ENCODE data around the gene SENP1.
"Not testable (repeated sequence)": the region's sequence is repeated elsewhere in the genome, so short reads cannot be mapped to it uniquely, and the experiment has no call there.

Gene SENP1

DNA sequence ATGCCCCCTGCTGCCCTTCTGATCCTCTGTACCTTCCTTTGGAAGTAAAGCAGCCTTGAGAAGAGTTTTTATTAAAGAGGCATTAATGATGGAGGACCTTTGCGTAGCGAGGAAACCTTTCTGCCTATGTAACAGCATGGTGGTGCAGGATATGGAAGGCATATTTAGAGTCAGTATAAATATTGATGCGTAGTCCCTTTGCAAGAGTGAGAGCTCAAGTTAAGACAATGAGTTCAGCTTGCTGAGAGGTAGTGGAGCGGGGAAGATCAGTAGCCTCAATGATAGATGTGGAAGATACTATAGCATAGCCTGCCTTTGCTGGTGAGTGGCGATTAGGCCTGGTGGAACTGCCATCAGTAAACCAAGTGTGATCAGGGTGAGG, 5.4 kb upstream of the SENP1 start:
- not testable (repeated sequence) for DNase-seq (ENCODE audit: low spot score)

DNA sequence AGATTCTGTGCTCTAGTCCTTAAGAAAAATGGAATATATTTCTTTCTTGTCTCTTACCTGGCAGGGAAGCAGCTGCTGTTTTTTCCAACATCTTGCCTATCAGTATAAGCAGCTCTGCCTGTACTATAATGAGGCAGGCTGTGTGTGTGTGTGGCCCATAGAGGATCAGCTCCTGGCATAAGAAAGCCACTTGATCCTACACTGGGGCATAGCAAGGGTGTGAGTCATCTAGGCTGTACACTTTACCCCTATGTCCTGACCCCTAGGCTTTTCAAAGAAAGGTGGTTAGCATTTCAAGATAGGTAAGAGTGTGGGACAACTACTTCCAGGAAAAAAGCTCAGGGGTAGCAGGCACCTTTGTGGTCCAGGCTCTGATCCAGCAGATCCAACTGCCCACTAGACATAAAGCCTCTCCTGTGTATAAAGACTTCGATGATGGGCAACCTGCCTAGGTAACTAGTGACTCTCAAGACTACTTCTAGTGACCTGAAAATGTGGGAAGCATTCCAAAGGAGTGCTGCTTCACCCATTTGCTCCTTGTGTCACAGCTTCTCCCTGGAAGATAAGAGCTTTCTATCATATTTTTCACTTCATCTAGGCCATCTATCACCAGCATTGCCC, 4.9 kb upstream of the SENP1 start:
- no peak for DNase-seq (ENCODE audit: low spot score)

DNA sequence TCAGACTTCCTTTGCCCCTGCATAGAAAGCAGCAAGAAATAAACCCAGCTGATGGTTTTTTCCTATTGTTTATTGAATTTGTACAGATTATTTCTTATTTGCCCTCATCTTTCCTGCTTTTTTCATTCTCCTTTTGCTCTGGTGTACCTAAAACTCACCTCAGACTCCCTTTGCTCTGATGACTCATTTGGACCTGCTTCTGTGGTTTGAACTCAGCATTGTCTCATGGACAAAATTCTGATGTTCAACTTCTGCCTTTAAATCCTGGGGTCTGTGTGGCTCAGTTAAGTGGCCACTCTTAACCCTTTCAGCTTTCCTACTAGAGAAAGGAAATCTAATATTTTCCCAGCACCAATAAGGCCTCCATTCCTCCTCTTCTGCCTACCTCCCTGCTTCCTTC, 3.5 kb upstream of the SENP1 start:
- DNase-seq (ENCODE audit: low spot score): no peak

- DNase-seq (ENCODE audit: low spot score): no peak
These were observed 1.1 kb upstream of the SENP1 start for GRCh38 chr12:48106681-48107613.

DNA sequence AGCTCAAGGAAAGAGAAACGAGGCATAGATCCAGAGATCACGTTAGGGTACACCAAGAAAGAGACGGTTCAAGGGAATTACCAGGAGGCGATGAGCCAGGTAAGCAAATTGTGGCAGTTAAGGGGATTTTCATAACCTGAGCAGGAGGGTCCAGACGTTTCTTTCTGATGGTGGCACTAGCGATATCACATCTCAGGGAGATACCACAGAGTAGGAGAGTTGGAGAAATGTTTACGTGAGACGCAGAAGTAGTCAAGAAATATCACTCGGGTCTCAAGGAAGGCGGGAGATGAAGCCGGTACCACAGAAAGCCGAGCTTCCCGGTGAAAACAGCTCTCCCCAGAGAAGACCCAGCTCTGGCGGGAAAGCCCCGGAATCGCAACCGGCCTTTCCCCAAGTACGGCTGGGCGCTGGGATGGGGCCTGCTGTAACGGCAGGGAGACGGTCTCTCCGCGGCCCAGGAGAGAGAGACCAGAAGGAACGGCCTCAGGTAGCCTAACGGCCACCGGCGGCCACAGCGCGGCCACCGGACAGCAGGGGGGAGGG, 485 bp downstream of the SENP1 start:
- DNase-seq (ENCODE audit: low spot score): peak; percentile 21

- DNase-seq (ENCODE audit: low spot score): no peak
These were observed 1.3 kb downstream of the SENP1 start for GRCh38 chr12:48104531-48104930.

GRCh38 chr12:48092611-48093010, 13.3 kb downstream of the SENP1 start:
- DNase-seq (ENCODE audit: low spot score): no peak

GRCh38 chr12:48086327-48086726, 19.6 kb downstream of the SENP1 start:
- DNase-seq (ENCODE audit: low spot score): no peak

GRCh38 chr12:48084841-48085460, 20.9 kb downstream of the SENP1 start:
- DNase-seq (ENCODE audit: low spot score): no peak

DNA sequence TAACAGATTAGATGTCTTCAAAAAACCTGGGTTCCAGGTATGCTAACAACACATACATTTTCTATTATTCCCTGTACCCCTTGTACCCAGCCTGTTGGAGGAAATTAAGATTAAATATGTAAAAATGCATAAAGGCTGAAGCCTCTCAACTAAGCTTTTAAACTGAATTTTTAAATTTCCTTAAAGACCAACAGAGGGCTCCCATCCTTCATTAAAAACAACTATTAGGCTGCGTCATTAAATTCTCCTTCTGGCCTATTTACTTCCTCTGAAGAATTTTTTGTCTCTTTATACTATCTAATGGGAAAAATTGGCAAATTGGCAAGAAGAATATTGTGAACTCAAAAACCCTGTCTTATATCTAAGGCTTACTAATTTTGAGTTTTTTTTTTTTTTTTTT, 21.8 kb downstream of the SENP1 start:
- no peak for DNase-seq (ENCODE audit: low spot score)

- no peak for DNase-seq (ENCODE audit: low spot score)
These were observed 25.1 kb downstream of the SENP1 start for GRCh38 chr12:48080821-48081220.

- DNase-seq (ENCODE audit: low spot score): no peak
These were observed 25.6 kb downstream of the SENP1 start for GRCh38 chr12:48080285-48080684.

GRCh38 chr12:48078901-48079300, 27.0 kb downstream of the SENP1 start:
- DNase-seq (ENCODE audit: low spot score): no peak

- DNase-seq (ENCODE audit: low spot score): no peak
These were observed 28.8 kb downstream of the SENP1 start for GRCh38 chr12:48077111-48077510.

- DNase-seq (ENCODE audit: low spot score): no peak
These were observed 30.0 kb downstream of the SENP1 start for GRCh38 chr12:48075832-48076231.

- DNase-seq (ENCODE audit: low spot score): no peak
These were observed 31.6 kb downstream of the SENP1 start for GRCh38 chr12:48074266-48074665.

DNA sequence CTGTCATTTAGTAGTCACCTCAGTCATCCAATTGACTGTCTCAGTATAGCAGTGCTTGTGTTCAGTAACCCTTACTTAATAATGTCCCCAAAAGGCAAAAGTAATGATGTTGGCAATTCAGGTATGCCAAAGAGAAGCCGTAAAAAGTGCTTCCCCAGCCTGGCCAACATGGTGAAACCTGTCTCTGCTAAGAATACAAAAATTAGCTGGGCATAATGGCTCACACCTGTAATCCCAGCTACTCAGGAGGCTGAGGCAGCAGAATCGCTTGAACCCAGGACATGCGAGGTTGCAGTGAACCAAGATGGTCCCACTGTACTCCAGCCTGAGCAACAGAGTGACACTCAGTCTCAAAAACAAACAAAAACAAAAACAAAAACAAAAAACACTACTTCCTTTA, 33.6 kb downstream of the SENP1 start:
- DNase-seq (ENCODE audit: low spot score): no peak

- DNase-seq (ENCODE audit: low spot score): no peak
These were observed 34.1 kb downstream of the SENP1 start for GRCh38 chr12:48071808-48072207.

DNA sequence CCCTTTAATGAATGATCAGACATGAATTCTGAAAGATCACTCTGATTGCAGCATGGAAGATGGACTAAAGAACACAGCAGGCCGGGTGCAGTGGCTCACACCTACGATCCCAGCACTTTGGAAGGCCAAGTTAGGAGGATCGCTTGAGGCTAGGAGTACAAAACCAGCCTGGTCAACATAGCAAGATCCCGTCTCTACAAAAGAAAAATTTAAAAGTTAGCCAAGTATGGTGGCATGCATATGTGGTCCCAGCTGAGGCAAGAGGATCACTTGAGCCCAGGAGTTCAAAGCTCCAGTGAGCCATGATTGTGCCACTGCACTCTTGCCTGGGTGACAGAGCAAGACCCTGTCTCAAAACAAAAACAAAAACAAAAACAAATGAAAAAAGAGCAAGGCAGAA, 35.1 kb downstream of the SENP1 start:
- DNase-seq (ENCODE audit: low spot score): no peak

DNA sequence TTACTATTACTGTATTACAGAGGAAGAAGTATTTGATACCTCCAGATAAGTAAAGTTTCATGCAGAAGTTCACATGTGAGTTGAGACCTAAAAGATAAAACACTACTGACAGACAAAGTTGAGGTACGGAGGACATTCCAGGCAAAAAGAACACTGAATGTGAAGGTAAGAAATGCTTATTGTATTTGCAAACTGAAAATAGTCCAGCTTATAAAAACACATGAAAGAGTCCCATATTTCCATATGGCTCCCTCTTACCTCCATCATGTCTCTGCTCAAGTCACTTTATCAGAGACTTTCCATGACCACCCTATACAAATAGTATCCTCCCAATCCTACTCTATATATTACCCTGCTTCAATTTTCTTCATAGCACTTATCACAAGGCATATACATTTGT, 35.8 kb downstream of the SENP1 start:
- no peak for DNase-seq (ENCODE audit: low spot score)

- DNase-seq (ENCODE audit: low spot score): no peak
These were observed 36.6 kb downstream of the SENP1 start for GRCh38 chr12:48069241-48069640.

GRCh38 chr12:48068457-48068856, 37.4 kb downstream of the SENP1 start:
- no peak for DNase-seq (ENCODE audit: low spot score)

Measured in HuH-7 (cell line).